OCI-LY7 (cell line): ENCODE data around the gene HEPACAM.

Experiments
- CTCF ChIP-seq: fragments of 200-600 bp; sonication (generic); conservative IDR thresholded peaks from 2 replicates; pipeline ENCODE4 v1.5.1; 2014; ENCODE audit warnings: mild to moderate bottlenecking, antibody characterized with exemption, low read length, moderate library complexity, mixed read lengths
- EZH2phosphoT487 ChIP-seq: fragments of 200-600 bp; sonication (generic); IDR thresholded peaks from 2 replicates; pipeline ENCODE4 v1.6.1; 2018; ENCODE audit warnings: low read depth, borderline replicate concordance, mild to moderate bottlenecking, mixed run types, antibody characterized with exemption, low read length, moderate library complexity, mixed read lengths

GRCh38 chr11:124984512-124984854, 48.6 kb upstream of the HEPACAM start:
- TF ChIP-seq CTCF (no peak), EZH2phosphoT487 (no peak)
